Measurements from ENCODE around the gene GRID1. TPM values are rescaled to one million over a fixed set of nuclear protein-coding genes. Genes with fewer than 3 reads are reported as not detected.
"Not testable (repeated sequence)": the region's sequence is repeated elsewhere in the genome, so short reads cannot be mapped to it uniquely, and the experiment has no call there.

The GRID1 gene
- polyA plus RNA-seq, 1 experiment: 0.49 TPM

GRCh38 chr10:86242761-86243160, 123.8 kb downstream of the GRID1 start:
- DNase-seq (ENCODE audit: low read depth): no peak
- CTCF ChIA-PET: no interaction called here
- Histone ChIP-seq H3K27me3 (ENCODE audit: control insufficient read depth, insufficient read depth, low read length) (no peaks in the 10 kb centered on the region), H3K36me3 (ENCODE audit: control insufficient read depth, insufficient read depth, low read length) (no peaks in the 10 kb centered on the region), H3K4me3 (ENCODE audit: low read depth, low read length) (no peak overlapping the region)
- no peak for TF ChIP-seq CTCF (IDR thresholded peaks at IDR 0.05; ENCODE audit: insufficient read depth, low read depth, low read length)
- POLR2A ChIA-PET: no interaction called here

GRCh38 chr10:86238089-86238488, 128.5 kb downstream of the GRID1 start:
- DNase-seq (ENCODE audit: low read depth); CTCF ChIA-PET; H3K27me3 ChIP-seq (ENCODE audit: control insufficient read depth, insufficient read depth, low read length); POLR2A ChIA-PET; H3K36me3 ChIP-seq (ENCODE audit: control insufficient read depth, insufficient read depth, low read length); H3K4me3 ChIP-seq (ENCODE audit: low read depth, low read length): not testable (repeated sequence)

GRCh38 chr10:86234541-86235270, 131.9 kb downstream of the GRID1 start:
- TF ChIP-seq CTCF (IDR thresholded peaks at IDR 0.05; ENCODE audit: insufficient read depth, low read depth, low read length): no peak
- CTCF ChIA-PET: no interaction called here
- Histone ChIP-seq H3K27me3 (ENCODE audit: control insufficient read depth, insufficient read depth, low read length) (no peaks in the 10 kb centered on the region), H3K36me3 (ENCODE audit: control insufficient read depth, insufficient read depth, low read length) (no peaks in the 10 kb centered on the region), H3K4me3 (ENCODE audit: low read depth, low read length) (no peak overlapping the region)
- POLR2A ChIA-PET: no interaction called here
- no peak for DNase-seq (ENCODE audit: low read depth)

- ChIA-PET CTCF (no interaction called here), POLR2A (no interaction called here)
- no peak for TF ChIP-seq CTCF (IDR thresholded peaks at IDR 0.05; ENCODE audit: insufficient read depth, low read depth, low read length)
- H3K36me3 ChIP-seq (ENCODE audit: control insufficient read depth, insufficient read depth, low read length): no peaks in the 10 kb centered on the region
- H3K4me3 ChIP-seq (ENCODE audit: low read depth, low read length): no peak overlapping the region
- H3K27me3 ChIP-seq (ENCODE audit: control insufficient read depth, insufficient read depth, low read length): no peaks in the 10 kb centered on the region
- DNase-seq (ENCODE audit: low read depth): no peak
These were observed 132.5 kb downstream of the GRID1 start for GRCh38 chr10:86234107-86234506.

GRCh38 chr10:86233131-86233530, 133.5 kb downstream of the GRID1 start:
- no peak overlapping the region for H3K4me3 ChIP-seq (ENCODE audit: low read depth, low read length)
- H3K36me3 ChIP-seq (ENCODE audit: control insufficient read depth, insufficient read depth, low read length): no peaks in the 10 kb centered on the region
- DNase-seq (ENCODE audit: low read depth): no peak
- no peaks in the 10 kb centered on the region for H3K27me3 ChIP-seq (ENCODE audit: control insufficient read depth, insufficient read depth, low read length)
- ChIA-PET CTCF (no interaction called here), POLR2A (no interaction called here)
- TF ChIP-seq CTCF (IDR thresholded peaks at IDR 0.05; ENCODE audit: insufficient read depth, low read depth, low read length): no peak

- no peak for DNase-seq (ENCODE audit: low read depth)
- Histone ChIP-seq H3K27me3 (ENCODE audit: control insufficient read depth, insufficient read depth, low read length) (no peaks in the 10 kb centered on the region), H3K36me3 (ENCODE audit: control insufficient read depth, insufficient read depth, low read length) (no peaks in the 10 kb centered on the region), H3K4me3 (ENCODE audit: low read depth, low read length) (no peak overlapping the region)
- CTCF ChIA-PET: no interaction called here
- TF ChIP-seq CTCF (IDR thresholded peaks at IDR 0.05; ENCODE audit: insufficient read depth, low read depth, low read length): no peak
- POLR2A ChIA-PET: no interaction called here
These were observed 134.0 kb downstream of the GRID1 start for GRCh38 chr10:86232644-86233043.
